ENCODE measurements around the gene C5AR1.
"Not testable (repeated sequence)": the region's sequence is repeated elsewhere in the genome, so short reads cannot be mapped to it uniquely, and the experiment has no call there.

Gene C5AR1

GRCh38 chr19:47309608-47310007, at the start of gene C5AR1:
TSS of gene C5AR1 (plus strand) at chr19:47309861. CDS start at chr19:47309896, 35 bp downstream.
- DNase-seq, result no peak

- no peak for DNase-seq
These were observed 49.2 kb upstream of the C5AR1 start for GRCh38 chr19:47260476-47260875.

GRCh38 chr19:47261946-47262793, 47.5 kb upstream of the C5AR1 start:
- not testable (repeated sequence) for DNase-seq

GRCh38 chr19:47264629-47265028, 45.0 kb upstream of the C5AR1 start:
- DNase-seq, result no peak

- no peak for DNase-seq
These were observed 43.2 kb upstream of the C5AR1 start for GRCh38 chr19:47266401-47266941.

- no peak for DNase-seq
These were observed 42.3 kb upstream of the C5AR1 start for GRCh38 chr19:47267350-47267759.

- DNase-seq, result no peak
These were observed 41.6 kb upstream of the C5AR1 start for GRCh38 chr19:47268028-47268427.

GRCh38 chr19:47269596-47269995, 40.1 kb upstream of the C5AR1 start:
- no peak for DNase-seq

GRCh38 chr19:47270408-47270807, 39.3 kb upstream of the C5AR1 start:
- DNase-seq, result no peak

- no peak for DNase-seq
These were observed 37.7 kb upstream of the C5AR1 start for GRCh38 chr19:47271949-47272348.

- peak; percentile 55 for DNase-seq
These were observed 37.0 kb upstream of the C5AR1 start for GRCh38 chr19:47272448-47273312.

GRCh38 chr19:47273313-47274070, 36.2 kb upstream of the C5AR1 start:
- peak; percentile 88 for DNase-seq

- peak; percentile 100 for DNase-seq
These were observed 35.4 kb upstream of the C5AR1 start, which contains the start of gene INAFM1 for GRCh38 chr19:47274071-47274890. TSS of gene INAFM1 (plus strand) at chr19:47274885. CDS start at chr19:47274920, 35 bp downstream.

GRCh38 chr19:47274891-47275761, 34.5 kb upstream of the C5AR1 start:
- DNase-seq, result no peak

- DNase-seq, result no peak
These were observed 33.7 kb upstream of the C5AR1 start for GRCh38 chr19:47275791-47276461.

- not testable (repeated sequence) for DNase-seq
These were observed 33.1 kb upstream of the C5AR1 start for GRCh38 chr19:47276513-47276912.

- peak; percentile 51 for DNase-seq
These were observed 29.4 kb upstream of the C5AR1 start for GRCh38 chr19:47280183-47280797.

- DNase-seq, result no peak
These were observed 26.1 kb upstream of the C5AR1 start for GRCh38 chr19:47283405-47284059.

- DNase-seq, result peak; percentile 52
These were observed 25.2 kb upstream of the C5AR1 start for GRCh38 chr19:47284324-47284899.

Measured in activated T-cell treated with anti-CD3 and anti-CD28 coated beads for 4 hours (primary cell).